ENCODE results near the gene RNASE13. TPM values are rescaled to one million over a fixed set of nuclear protein-coding genes. Genes with fewer than 3 reads are reported as not detected.

The RNASE13 gene
- total RNA-seq (2014; rRNA removed; shearing (Covaris generic)) (not detected in 2 replicates), total RNA-seq (2022) (not detected in 2 replicates), Bru-seq, nascent RNA (not detected), BruChase-seq, experiment 1, labeled RNA remaining after a 6-hour chase (not detected), BruChase-seq, experiment 2, labeled RNA remaining after a 2-hour chase (not detected)
- long read RNA-seq: 0 reads

- H3K79me2 ChIP-seq (ENCODE audit: insufficient read depth, low read depth, low read length): no peaks in the 10 kb centered on the region
- H3K4me3 ChIP-seq (ENCODE audit: low read depth, low read length, poor library complexity, severe bottlenecking): no peak within 1 kb of the TSS
- CTCF ChIA-PET (ENCODE audit: unreplicated experiment): no interaction called here
- H3K4me2 ChIP-seq (ENCODE audit: low read length): no peak within 1 kb of the TSS
- no peaks in the 10 kb centered on the region for H3K9me2 ChIP-seq (ENCODE audit: insufficient read depth, low read length)
- H3K27ac ChIP-seq (ENCODE audit: low read depth, low read length, poor library complexity, severe bottlenecking): no peak within 1 kb of the TSS
- no peaks in the 10 kb centered on the region for H4K20me1 ChIP-seq (ENCODE audit: insufficient read depth, low read length)
- DNase-seq (ENCODE audit: low spot score): no peak
- BruUV-seq (replicated peaks): no TSS peak
- POLR2A ChIA-PET: no interaction called here
- no peaks in the 10 kb centered on the region for H3K36me3 ChIP-seq (ENCODE audit: insufficient read depth, low read length)
- no peak within 1 kb of the TSS for H2AFZ ChIP-seq (ENCODE audit: low read length)
- intact Hi-C loops (cut with micrococcal nuclease; ENCODE audit: unreplicated experiment): no loop called here
- TF ChIP-seq EZH2phosphoT487 (IDR thresholded peaks at IDR 0.05; ENCODE audit: borderline replicate concordance, low read depth, low read length): no peak
- H3K4me1 ChIP-seq (ENCODE audit: insufficient read depth, low read length, poor library complexity, severe bottlenecking): no peaks in the 10 kb centered on the region
- no peaks in the 10 kb centered on the region for H3K9me3 ChIP-seq (ENCODE audit: low read length)
Observed at GRCh38 chr14:21034707-21035106, at the start of gene RNASE13. Gene RNASE13 (minus strand): TSS chr14:21034807. CDS start chr14:21034288, 519 bp downstream.

- no peaks in the 10 kb centered on the region for H4K20me1 ChIP-seq (ENCODE audit: insufficient read depth, low read length)
- no peak overlapping the region for H3K4me2 ChIP-seq (ENCODE audit: low read length)
- no peaks in the 10 kb centered on the region for H3K79me2 ChIP-seq (ENCODE audit: insufficient read depth, low read depth, low read length)
- TF ChIP-seq EZH2phosphoT487 (IDR thresholded peaks at IDR 0.05; ENCODE audit: borderline replicate concordance, low read depth, low read length) (no peak), CTCF (conservative IDR thresholded peaks at IDR 0.05; ENCODE audit: low read length) (no peak)
- ChIA-PET CTCF (ENCODE audit: unreplicated experiment) (no interaction called here), POLR2A (interaction anchor here (1.0 kb wide), 1 partner anchor 14 kb away, joined by 3 read pairs; the partner anchor contains the start of gene ARHGEF40)
- H3K9me3 ChIP-seq (ENCODE audit: low read length): no peaks in the 10 kb centered on the region
- no peak for DNase-seq (ENCODE audit: low spot score)
- peaks cover 11% of the 10 kb centered on the region for H3K4me1 ChIP-seq (ENCODE audit: insufficient read depth, low read length, poor library complexity, severe bottlenecking)
- no peak overlapping the region for H3K27ac ChIP-seq (ENCODE audit: low read depth, low read length, poor library complexity, severe bottlenecking)
- H3K36me3 ChIP-seq (ENCODE audit: insufficient read depth, low read length): no peaks in the 10 kb centered on the region
- BruUV-seq (replicated peaks): no TSS peak
- H3K9me2 ChIP-seq (ENCODE audit: insufficient read depth, low read length): no peaks in the 10 kb centered on the region
- H3K4me3 ChIP-seq (ENCODE audit: low read depth, low read length, poor library complexity, severe bottlenecking): no peak overlapping the region
- intact Hi-C loops (cut with micrococcal nuclease; ENCODE audit: unreplicated experiment): no loop called here
- H2AFZ ChIP-seq (ENCODE audit: low read length): no peak overlapping the region
Observed at GRCh38 chr14:21084396-21084795, 49.8 kb upstream of the RNASE13 start.

GRCh38 chr14:21083565-21084325, 49.1 kb upstream of the RNASE13 start:
- TF ChIP-seq EZH2phosphoT487 (IDR thresholded peaks at IDR 0.05; ENCODE audit: borderline replicate concordance, low read depth, low read length) (no peak), CTCF (conservative IDR thresholded peaks at IDR 0.05; ENCODE audit: low read length) (no peak)
- ChIA-PET POLR2A (interaction anchor here (1.0 kb wide), 1 partner anchor 13 kb away, joined by 3 read pairs; the partner anchor contains the start of gene ARHGEF40), CTCF (ENCODE audit: unreplicated experiment) (no interaction called here)
- H2AFZ ChIP-seq (ENCODE audit: low read length): no peak overlapping the region
- no peaks in the 10 kb centered on the region for H3K79me2 ChIP-seq (ENCODE audit: insufficient read depth, low read depth, low read length)
- DNase-seq (ENCODE audit: low spot score): no peak
- H3K9me3 ChIP-seq (ENCODE audit: low read length): no peaks in the 10 kb centered on the region
- no peaks in the 10 kb centered on the region for H4K20me1 ChIP-seq (ENCODE audit: insufficient read depth, low read length)
- intact Hi-C loops (cut with micrococcal nuclease; ENCODE audit: unreplicated experiment): no loop called here
- no peaks in the 10 kb centered on the region for H3K36me3 ChIP-seq (ENCODE audit: insufficient read depth, low read length)
- H3K4me3 ChIP-seq (ENCODE audit: low read depth, low read length, poor library complexity, severe bottlenecking): no peak overlapping the region
- no peaks in the 10 kb centered on the region for H3K9me2 ChIP-seq (ENCODE audit: insufficient read depth, low read length)
- no peak overlapping the region for H3K4me2 ChIP-seq (ENCODE audit: low read length)
- BruUV-seq (replicated peaks): no TSS peak
- H3K4me1 ChIP-seq (ENCODE audit: insufficient read depth, low read length, poor library complexity, severe bottlenecking): peaks cover 11% of the 10 kb centered on the region
- H3K27ac ChIP-seq (ENCODE audit: low read depth, low read length, poor library complexity, severe bottlenecking): no peak overlapping the region
